Measurements from ENCODE around the gene ZNF184.

The ZNF184 gene

DNA sequence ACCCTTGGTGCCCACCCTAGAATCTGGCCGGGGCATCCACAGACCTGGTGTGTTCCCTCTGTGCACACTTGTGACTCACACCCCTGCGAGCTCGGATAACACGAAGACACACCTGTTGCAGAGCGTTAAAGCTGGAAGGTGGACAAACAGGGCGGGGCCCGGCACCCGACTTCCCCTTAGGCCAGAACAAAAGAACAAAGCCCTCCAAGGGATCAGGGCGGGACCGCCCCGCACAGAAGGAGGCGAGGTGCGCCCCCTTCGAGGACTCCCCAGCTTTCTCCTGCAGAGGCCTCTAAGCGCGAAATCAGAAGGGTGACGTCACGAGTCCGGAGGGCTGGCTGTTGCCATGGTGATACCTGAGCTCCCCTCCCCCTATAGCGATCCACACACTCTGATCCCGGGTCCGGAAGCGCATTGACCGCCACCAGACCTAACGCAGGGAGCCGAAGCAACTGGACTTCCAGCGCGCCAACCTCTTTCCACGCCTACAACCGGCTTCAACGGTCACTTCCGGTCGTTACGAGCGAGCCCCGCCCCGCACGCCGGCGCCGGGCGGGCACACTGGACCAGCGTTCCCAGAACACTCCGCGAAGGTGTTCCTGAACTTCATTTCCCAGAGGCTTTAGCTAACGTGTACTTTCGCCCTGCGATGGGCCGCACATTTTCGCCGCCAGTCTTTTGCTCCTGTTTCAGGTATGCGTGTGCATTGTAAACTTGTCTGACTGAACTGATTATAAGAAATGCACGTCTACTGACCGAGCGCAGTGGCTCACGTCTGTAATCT is at the start of gene ZNF184:
ZNF184 (minus strand) TSS at position 489 of the 784 bp plus-strand sequence. CDS start 811 bp downstream, outside the sequence.
- DNase-seq, result peak; percentile 68 to 70

- peak; percentile 44 to 59 for DNase-seq
Measured at GRCh38 chr6:27518881-27519795, 46.2 kb upstream of the ZNF184 start.

DNA sequence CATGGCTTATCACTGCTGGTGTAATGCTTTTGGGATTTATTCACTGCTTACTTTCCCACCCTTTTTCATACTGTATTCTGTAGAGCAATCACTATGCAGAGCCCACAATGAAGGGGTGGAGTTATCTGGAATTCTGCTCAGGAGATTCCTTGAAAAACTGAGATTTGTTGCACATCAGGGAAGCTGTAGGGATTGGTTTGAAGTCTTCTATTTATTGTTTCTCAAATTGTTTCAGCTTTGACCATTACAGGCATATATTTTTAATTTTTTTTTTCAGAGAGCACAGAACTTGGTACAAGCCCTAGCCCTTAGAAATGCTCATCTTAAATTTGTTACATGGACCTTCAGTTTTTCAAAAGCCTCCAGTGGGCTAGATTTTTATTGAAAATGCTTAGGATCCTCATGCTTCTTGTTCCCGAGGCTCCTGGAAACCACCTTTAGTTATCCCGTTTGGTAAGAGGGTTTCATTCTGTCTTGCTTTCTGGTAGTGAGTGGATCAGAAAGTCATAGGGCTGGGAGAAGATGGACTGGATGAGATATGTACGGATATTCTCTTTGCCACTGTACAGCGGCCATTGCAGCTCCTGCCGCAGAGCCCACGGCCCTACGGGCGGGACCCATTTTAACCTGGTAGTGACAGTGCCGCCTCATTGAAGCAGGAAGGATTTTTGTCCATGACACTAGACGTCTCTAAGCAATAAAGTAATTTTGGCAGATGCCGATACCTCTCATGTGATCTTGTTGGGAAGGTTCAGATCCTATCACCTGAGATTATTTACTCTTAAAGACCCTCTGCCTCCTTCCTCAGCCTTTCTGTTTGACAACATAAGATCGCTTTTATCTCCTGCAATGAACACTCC is 45.3 kb upstream of the ZNF184 start:
- no peak for DNase-seq

- no peak for DNase-seq
Measured at GRCh38 chr6:27517238-27517637, 44.3 kb upstream of the ZNF184 start.

- DNase-seq, result peak in 1 of 2 experiments; percentile 6
Measured at GRCh38 chr6:27514906-27515495, 42.1 kb upstream of the ZNF184 start.

DNA sequence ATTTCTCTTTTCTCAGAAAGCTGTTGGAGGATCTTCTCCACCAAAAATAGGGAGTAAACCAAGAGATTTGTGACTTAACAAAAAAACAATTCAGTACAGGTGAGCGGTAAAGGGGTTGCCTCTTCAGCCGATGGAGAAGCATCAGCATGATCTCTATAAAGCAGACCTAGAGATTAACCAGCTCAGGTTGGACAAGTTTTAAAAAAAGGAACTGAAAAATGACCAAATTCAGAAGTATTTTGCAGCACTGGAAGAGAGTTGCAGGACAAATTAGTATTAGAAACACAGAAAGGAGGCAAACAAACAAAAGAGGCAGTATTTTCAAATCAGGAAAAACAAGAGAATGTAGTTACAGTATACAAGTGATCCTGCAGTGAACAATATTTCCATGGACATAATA is 39.6 kb upstream of the ZNF184 start:
- DNase-seq, result no peak

DNA sequence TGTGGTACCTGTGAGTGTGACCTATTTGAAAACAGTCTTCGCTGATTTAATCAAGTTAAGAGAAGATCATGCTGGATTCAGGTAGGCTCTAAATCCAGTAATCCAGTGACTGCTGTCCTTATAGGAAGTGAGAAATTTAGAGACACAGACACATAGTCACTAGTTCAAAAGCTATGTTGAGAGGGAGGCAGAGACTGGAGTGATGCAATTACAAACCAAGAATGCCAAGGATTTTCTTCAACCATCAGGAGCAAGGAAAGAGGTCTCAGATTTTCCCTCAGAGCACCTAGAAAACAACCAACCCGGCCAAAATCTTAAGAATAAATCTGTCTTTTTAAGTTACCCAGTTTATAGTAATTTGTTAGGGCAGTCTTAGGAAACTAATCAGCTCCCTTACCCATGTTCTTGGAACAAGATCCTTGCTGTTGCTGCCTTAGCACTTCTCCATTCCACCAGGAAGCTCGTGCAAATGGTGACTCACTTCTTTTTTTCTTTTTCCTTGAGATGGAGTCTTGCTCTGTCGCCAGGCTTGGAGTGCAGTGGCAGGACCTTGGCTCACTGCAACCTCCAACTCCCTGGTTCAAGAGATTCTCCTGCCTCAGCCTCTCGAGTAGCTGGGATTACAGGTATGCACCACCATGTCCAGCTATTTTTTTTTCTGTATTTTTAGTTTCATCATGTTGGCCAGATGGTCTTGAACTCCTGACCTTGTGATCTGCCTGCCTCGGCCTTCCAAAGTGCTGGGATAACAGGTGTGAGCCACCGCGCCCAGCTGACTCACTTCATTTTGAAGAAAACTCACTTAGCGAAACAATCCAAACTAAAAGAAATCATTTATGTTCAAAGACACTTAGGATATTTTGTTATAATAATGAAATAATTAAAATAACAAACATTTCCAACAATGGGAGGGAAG is 34.4 kb upstream of the ZNF184 start:
- DNase-seq, result no peak

GRCh38 chr6:27505209-27506027 is 32.5 kb upstream of the ZNF184 start:
- peak; percentile 19 for DNase-seq

- peak; percentile 73 to 75 for DNase-seq
Measured at GRCh38 chr6:27503436-27504030, 30.6 kb upstream of the ZNF184 start.

- DNase-seq, result peak; percentile 66 to 67
Measured at GRCh38 chr6:27502508-27503435, 29.9 kb upstream of the ZNF184 start.

DNA sequence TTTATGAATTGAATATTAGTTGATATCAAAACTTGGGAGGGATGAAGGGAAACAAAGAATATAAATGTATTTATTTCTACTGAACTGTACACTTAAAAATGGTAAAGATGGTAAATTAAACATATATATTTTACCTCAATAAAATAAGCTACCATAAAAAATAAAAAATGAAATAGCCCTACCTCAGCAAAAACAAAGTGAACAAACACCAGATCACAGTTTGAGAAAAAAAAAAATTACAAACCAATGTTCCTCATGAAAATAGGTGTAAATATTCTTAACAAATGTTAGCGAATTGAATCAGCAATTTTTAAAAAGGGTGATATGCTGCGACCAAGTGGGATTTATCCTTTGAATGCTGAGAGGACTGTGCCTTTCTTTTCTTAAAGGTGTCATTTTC is 28.3 kb upstream of the ZNF184 start:
- no peak for DNase-seq

DNA sequence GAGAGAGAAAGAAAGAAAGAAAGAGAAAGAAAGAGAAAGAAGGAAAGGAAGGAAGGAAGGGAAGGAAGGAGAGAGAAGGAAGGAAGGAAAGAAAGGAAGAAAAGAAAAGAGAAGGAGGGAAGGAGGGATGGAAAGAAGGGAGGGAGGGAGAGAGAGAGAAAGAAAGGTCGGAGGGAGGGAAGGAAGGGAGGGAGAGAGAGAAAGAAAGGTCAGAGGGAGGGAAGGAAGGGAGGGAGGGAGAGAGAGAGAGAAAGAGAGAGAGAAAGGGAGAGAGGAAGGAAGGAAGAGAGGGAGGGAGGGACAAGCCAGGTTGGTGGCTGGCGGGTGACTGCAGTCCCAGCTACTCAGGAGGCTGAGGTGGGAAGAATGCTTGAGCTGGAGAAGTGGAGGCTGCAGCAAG is 27.3 kb upstream of the ZNF184 start:
- no peak for DNase-seq

DNA sequence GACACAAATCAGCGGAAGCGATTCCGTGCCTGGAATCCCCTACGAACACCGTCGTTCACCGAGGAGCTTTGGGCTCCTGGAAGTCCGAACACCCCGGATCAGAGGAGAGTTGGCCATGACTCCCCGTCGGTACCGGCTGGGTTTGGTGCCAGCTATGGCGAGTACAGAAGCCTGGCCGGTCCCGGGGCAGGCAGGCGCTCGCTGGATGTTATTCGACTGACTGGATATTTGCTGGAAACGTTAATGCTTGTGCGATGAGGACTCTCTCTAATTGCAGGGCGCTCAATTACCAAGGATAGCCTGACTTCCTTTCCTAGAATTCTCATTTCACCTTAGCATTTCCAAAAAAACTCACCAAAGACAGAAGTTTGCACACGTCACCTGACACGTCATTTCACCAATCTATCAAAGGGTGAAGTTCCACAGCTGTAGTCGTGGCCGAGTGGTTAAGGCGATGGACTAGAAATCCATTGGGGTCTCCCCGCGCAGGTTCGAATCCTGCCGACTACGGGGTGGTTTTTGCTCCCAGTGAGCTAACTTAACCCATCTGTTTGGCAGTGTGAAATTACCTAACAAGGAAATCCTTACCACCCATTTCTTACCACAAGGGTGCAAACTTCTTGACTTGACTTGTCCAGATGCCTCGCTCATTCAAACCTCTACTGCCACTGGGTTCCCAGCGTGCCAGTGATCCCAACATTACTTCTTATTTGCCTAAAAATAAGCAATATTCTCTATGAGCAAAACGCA is 22.7 kb upstream of the ZNF184 start:
- peak in 1 of 2 experiments; percentile 29 for DNase-seq

DNA sequence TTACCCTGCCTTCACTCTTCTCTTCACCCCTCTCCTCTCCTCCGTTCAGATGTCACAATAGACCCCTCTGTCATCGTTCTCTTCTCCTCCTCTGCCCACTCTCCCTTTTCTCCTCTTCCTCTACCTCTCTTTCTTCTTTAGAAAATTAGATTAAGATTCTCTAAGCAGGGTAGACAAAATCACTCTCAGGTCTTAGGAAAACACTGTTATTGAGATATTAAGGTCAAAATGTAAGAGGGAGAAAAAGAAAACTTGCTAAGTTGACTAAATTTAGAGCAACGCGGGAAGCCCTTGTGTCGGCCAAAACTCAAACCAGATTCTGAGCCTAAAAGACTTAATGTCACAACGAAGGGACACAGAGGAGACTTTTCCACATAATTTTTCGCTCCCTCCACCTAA is 22.1 kb upstream of the ZNF184 start:
- DNase-seq, result no peak

GRCh38 chr6:27494103-27494502 is 21.2 kb upstream of the ZNF184 start:
- DNase-seq, result no peak

GRCh38 chr6:27492631-27493190 is 19.8 kb upstream of the ZNF184 start:
- DNase-seq, result no peak

DNA sequence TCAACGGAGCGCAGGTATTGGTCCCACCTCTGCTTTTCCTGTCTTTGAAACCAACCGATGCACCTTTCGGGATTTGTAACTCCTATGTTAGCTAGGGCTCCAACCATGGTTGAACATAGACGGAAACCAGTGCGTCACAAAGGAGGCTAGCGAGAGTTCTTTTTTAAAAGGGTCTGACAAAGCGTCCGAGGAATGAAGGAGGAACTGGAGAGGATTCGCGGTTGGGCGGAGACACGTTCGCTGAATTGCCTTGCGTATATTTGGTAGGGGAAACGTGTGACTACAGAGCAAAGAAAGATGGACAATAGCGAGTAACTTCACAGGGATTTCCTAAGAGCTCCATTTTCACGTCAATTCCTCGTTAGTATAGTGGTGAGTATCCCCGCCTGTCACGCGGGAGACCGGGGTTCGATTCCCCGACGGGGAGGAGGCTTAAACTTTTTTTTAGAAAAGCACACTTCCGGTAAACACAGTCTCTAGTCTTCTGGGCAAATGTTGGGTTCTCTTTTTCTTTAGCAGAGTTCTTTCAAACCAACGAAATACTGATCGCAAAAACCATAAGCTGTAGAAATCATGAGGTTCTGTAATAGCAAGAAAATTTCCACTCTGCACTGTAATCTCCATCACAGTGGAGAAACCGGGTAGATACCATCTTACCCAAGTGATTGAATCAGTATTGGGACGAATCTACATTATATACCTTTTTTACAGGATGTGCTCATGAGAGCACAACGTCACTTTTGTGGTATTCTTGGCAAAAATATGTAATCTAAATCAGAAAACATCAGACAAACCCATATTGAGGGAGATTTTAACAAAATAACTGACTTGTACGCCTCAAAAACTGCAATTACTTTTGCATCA is 6.6 kb upstream of the ZNF184 start:
- peak; percentile 80 to 83 for DNase-seq

All from activated CD4-positive, alpha-beta T cell treated with anti-CD3 and anti-CD28 coated beads, Interleukin-2, amount 50 U/mL, for 4 hours (primary cell).